ENCODE measurements around the gene NRAP. TPM values are rescaled to one million over a fixed set of nuclear protein-coding genes. Genes with fewer than 3 reads are reported as not detected.

The NRAP gene
- total RNA-seq, 1 experiment from 2014 or later: not detected

- ChIA-PET POLR2A (no interaction called here), CTCF (no interaction called here)
- Mint-ChIP-seq H3K4me1 (ENCODE audit: insufficient read depth, unreplicated experiment) (no peaks in the 10 kb centered on the region), H3K4me3 (ENCODE audit: unreplicated experiment) (no peak overlapping the region), H3K27me3 (ENCODE audit: insufficient read depth, unreplicated experiment) (peaks cover 10% of the 10 kb centered on the region), H3K27ac (ENCODE audit: low read depth, unreplicated experiment) (no peak overlapping the region), H3K9me3 (ENCODE audit: unreplicated experiment) (no peaks in the 10 kb centered on the region), H3K36me3 (ENCODE audit: insufficient read depth, unreplicated experiment) (no peaks in the 10 kb centered on the region)
- BruUV-seq (replicated peaks): no TSS peak
- intact Hi-C loops (cut with micrococcal nuclease): no loop called here
- DNase-seq (ENCODE audit: unreplicated experiment): no peak
- no peak for TF ChIP-seq CTCF (IDR thresholded peaks at IDR 0.05; ENCODE audit: unreplicated experiment)
Observed at GRCh38 chr10:113604572-113604971, 59.3 kb downstream of the NRAP start.

- Mint-ChIP-seq H3K9me3 (ENCODE audit: unreplicated experiment) (no peaks in the 10 kb centered on the region), H3K4me1 (ENCODE audit: insufficient read depth, unreplicated experiment) (no peaks in the 10 kb centered on the region), H3K27me3 (ENCODE audit: insufficient read depth, unreplicated experiment) (peaks cover 22% of the 10 kb centered on the region), H3K4me3 (ENCODE audit: unreplicated experiment) (no peak overlapping the region), H3K36me3 (ENCODE audit: insufficient read depth, unreplicated experiment) (no peaks in the 10 kb centered on the region), H3K27ac (ENCODE audit: low read depth, unreplicated experiment) (no peak overlapping the region)
- POLR2A ChIA-PET: no interaction called here
- intact Hi-C loops (cut with micrococcal nuclease): no loop called here
- no TSS peak for BruUV-seq (replicated peaks)
- no peak for TF ChIP-seq CTCF (IDR thresholded peaks at IDR 0.05; ENCODE audit: unreplicated experiment)
- DNase-seq (ENCODE audit: unreplicated experiment): no peak
- CTCF ChIA-PET: no interaction called here
Observed at GRCh38 chr10:113603057-113603777, 60.6 kb downstream of the NRAP start.

- Mint-ChIP-seq H3K27ac (ENCODE audit: low read depth, unreplicated experiment) (no peak overlapping the region), H3K36me3 (ENCODE audit: insufficient read depth, unreplicated experiment) (no peaks in the 10 kb centered on the region), H3K27me3 (ENCODE audit: insufficient read depth, unreplicated experiment) (peaks cover 48% of the 10 kb centered on the region), H3K4me3 (ENCODE audit: unreplicated experiment) (no peak overlapping the region), H3K4me1 (ENCODE audit: insufficient read depth, unreplicated experiment) (no peaks in the 10 kb centered on the region), H3K9me3 (ENCODE audit: unreplicated experiment) (no peaks in the 10 kb centered on the region)
- no peak for DNase-seq (ENCODE audit: unreplicated experiment)
- POLR2A ChIA-PET: no interaction called here
- no peak for TF ChIP-seq CTCF (IDR thresholded peaks at IDR 0.05; ENCODE audit: unreplicated experiment)
- CTCF ChIA-PET: interaction anchor here (0.6 kb wide), 1 partner anchor 329 kb away, joined by 3 read pairs; no protein-coding TSS in a partner anchor
- no TSS peak for BruUV-seq (replicated peaks)
- intact Hi-C loops (cut with micrococcal nuclease): no loop called here
Observed at GRCh38 chr10:113600569-113600968, 63.3 kb downstream of the NRAP start.

- Mint-ChIP-seq H3K9me3 (ENCODE audit: unreplicated experiment) (no peaks in the 10 kb centered on the region), H3K36me3 (ENCODE audit: insufficient read depth, unreplicated experiment) (no peaks in the 10 kb centered on the region), H3K27ac (ENCODE audit: low read depth, unreplicated experiment) (no peak overlapping the region), H3K4me3 (ENCODE audit: unreplicated experiment) (no peak overlapping the region), H3K4me1 (ENCODE audit: insufficient read depth, unreplicated experiment) (no peaks in the 10 kb centered on the region), H3K27me3 (ENCODE audit: insufficient read depth, unreplicated experiment) (peaks cover 78% of the 10 kb centered on the region)
- no peak for TF ChIP-seq CTCF (IDR thresholded peaks at IDR 0.05; ENCODE audit: unreplicated experiment)
- ChIA-PET POLR2A (no interaction called here), CTCF (interaction anchor here (0.7 kb wide), 2 partner anchors 290 to 1376 kb away, joined by 3 read pairs; no protein-coding TSS in a partner anchor)
- DNase-seq (ENCODE audit: unreplicated experiment): no peak
- intact Hi-C loops (cut with micrococcal nuclease): no loop called here
- BruUV-seq (replicated peaks): no TSS peak
Observed at GRCh38 chr10:113594652-113595051, 69.2 kb downstream of the NRAP start.

Measured in MCF 10A (cell line).